ENCODE results near the gene RFC3. TPM values are rescaled to one million over a fixed set of nuclear protein-coding genes. Genes with fewer than 3 reads are reported as not detected.

Gene RFC3
- total and polyA plus RNA-seq, 2 of the 13 experiments (the other 11 are each of a cell fraction or from before 2014, with no cell fraction given): 16.0 to 55.7 TPM

DNA sequence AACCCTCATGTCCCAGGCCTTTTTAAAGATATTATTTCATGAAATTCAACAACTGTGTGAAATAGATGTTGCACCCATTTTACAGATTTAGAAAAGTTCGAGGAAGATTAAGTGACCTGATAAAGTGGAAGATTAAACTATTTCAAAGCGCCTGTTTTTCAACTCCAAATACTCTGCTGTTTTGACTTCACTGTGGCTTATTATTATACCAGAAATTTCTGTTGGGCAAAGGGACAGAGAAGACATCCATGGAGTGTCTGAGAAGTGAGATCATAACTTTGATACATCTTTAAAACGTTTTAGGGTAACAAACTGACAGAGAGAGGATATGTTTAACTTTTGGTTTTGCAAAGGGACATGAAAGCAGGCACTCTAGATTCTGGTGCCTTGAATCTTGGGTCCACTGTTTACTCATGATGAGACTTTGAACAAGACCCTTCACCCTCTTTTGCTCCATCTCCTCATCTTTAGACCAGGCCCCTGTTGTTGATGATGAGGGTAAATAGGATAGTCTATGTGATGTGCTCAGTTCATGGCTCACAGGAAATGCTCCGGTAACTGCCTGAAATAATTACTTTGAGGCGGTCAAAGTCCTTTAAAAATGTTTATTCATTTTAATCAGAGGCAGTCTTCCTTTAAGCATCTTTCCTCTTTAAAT lies 55.4 kb downstream of the RFC3 start (continued):
- TF ChIP-seq, protein P1, sequence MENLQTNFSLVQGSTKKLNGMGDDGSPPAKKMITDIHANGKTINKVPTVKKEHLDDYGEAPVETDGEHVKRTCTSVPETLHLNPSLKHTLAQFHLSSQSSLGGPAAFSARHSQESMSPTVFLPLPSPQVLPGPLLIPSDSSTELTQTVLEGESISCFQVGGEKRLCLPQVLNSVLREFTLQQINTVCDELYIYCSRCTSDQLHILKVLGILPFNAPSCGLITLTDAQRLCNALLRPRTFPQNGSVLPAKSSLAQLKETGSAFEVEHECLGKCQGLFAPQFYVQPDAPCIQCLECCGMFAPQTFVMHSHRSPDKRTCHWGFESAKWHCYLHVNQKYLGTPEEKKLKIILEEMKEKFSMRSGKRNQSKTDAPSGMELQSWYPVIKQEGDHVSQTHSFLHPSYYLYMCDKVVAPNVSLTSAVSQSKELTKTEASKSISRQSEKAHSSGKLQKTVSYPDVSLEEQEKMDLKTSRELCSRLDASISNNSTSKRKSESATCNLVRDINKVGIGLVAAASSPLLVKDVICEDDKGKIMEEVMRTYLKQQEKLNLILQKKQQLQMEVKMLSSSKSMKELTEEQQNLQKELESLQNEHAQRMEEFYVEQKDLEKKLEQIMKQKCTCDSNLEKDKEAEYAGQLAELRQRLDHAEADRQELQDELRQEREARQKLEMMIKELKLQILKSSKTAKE (CRISPR knock-in tag; IDR thresholded peaks at IDR 0.05; ENCODE audit: borderline replicate concordance): peak; percentile 62; the same call in 1 of the 2 replicates
- TF ChIP-seq XRCC5 (optimal IDR thresholded peaks at IDR 0.05; ENCODE audit: low read length) (no peak), ZNF792 (CRISPR knock-in tag; IDR thresholded peaks at IDR 0.05) (no peak), MAF1 (CRISPR knock-in tag; IDR thresholded peaks at IDR 0.05; ENCODE audit: borderline replicate concordance) (no peak), ZNF780A (CRISPR knock-in tag; IDR thresholded peaks at IDR 0.05) (no peak), RBM39 (IDR thresholded peaks at IDR 0.05; ENCODE audit: low read depth, low read length, poor library complexity, severe bottlenecking) (no peak), FOXO1 (CRISPR knock-in tag; IDR thresholded peaks at IDR 0.05) (peak; percentile 88; the same call in 1 of the 2 replicates), RFX5 (IDR thresholded peaks at IDR 0.05; ENCODE audit: low read depth, low read length) (no peak), ZNF556 (CRISPR knock-in tag; IDR thresholded peaks at IDR 0.05; ENCODE audit: borderline replicate concordance) (no peak), ZNF549 (CRISPR knock-in tag; IDR thresholded peaks at IDR 0.05) (no peak), ZSCAN25 (CRISPR knock-in tag; IDR thresholded peaks at IDR 0.05) (no peak), ZNF331 (CRISPR knock-in tag; IDR thresholded peaks at IDR 0.05) (0 out of 2 replicates have a peak, but pooled peaks have one; percentile 51)
- TF ChIP-seq, protein P2, sequence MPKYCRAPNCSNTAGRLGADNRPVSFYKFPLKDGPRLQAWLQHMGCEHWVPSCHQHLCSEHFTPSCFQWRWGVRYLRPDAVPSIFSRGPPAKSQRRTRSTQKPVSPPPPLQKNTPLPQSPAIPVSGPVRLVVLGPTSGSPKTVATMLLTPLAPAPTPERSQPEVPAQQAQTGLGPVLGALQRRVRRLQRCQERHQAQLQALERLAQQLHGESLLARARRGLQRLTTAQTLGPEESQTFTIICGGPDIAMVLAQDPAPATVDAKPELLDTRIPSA (CRISPR knock-in tag; IDR thresholded peaks at IDR 0.05; ENCODE audit: borderline replicate concordance): no peak
- TF ChIP-seq, protein P3, sequence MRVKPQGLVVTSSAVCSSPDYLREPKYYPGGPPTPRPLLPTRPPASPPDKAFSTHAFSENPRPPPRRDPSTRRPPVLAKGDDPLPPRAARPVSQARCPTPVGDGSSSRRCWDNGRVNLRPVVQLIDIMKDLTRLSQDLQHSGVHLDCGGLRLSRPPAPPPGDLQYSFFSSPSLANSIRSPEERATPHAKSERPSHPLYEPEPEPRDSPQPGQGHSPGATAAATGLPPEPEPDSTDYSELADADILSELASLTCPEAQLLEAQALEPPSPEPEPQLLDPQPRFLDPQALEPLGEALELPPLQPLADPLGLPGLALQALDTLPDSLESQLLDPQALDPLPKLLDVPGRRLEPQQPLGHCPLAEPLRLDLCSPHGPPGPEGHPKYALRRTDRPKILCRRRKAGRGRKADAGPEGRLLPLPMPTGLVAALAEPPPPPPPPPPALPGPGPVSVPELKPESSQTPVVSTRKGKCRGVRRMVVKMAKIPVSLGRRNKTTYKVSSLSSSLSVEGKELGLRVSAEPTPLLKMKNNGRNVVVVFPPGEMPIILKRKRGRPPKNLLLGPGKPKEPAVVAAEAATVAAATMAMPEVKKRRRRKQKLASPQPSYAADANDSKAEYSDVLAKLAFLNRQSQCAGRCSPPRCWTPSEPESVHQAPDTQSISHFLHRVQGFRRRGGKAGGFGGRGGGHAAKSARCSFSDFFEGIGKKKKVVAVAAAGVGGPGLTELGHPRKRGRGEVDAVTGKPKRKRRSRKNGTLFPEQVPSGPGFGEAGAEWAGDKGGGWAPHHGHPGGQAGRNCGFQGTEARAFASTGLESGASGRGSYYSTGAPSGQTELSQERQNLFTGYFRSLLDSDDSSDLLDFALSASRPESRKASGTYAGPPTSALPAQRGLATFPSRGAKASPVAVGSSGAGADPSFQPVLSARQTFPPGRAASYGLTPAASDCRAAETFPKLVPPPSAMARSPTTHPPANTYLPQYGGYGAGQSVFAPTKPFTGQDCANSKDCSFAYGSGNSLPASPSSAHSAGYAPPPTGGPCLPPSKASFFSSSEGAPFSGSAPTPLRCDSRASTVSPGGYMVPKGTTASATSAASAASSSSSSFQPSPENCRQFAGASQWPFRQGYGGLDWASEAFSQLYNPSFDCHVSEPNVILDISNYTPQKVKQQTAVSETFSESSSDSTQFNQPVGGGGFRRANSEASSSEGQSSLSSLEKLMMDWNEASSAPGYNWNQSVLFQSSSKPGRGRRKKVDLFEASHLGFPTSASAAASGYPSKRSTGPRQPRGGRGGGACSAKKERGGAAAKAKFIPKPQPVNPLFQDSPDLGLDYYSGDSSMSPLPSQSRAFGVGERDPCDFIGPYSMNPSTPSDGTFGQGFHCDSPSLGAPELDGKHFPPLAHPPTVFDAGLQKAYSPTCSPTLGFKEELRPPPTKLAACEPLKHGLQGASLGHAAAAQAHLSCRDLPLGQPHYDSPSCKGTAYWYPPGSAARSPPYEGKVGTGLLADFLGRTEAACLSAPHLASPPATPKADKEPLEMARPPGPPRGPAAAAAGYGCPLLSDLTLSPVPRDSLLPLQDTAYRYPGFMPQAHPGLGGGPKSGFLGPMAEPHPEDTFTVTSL (CRISPR knock-in tag; IDR thresholded peaks at IDR 0.05; ENCODE audit: borderline replicate concordance): peak; percentile 81; the same call in 1 of the 2 replicates
- TF ChIP-seq, protein P4, sequence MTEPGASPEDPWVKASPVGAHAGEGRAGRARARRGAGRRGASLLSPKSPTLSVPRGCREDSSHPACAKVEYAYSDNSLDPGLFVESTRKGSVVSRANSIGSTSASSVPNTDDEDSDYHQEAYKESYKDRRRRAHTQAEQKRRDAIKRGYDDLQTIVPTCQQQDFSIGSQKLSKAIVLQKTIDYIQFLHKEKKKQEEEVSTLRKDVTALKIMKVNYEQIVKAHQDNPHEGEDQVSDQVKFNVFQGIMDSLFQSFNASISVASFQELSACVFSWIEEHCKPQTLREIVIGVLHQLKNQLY (CRISPR knock-in tag; IDR thresholded peaks at IDR 0.05): peak; percentile 66; the same call in 1 of the 2 replicates
- TF ChIP-seq, protein P5, sequence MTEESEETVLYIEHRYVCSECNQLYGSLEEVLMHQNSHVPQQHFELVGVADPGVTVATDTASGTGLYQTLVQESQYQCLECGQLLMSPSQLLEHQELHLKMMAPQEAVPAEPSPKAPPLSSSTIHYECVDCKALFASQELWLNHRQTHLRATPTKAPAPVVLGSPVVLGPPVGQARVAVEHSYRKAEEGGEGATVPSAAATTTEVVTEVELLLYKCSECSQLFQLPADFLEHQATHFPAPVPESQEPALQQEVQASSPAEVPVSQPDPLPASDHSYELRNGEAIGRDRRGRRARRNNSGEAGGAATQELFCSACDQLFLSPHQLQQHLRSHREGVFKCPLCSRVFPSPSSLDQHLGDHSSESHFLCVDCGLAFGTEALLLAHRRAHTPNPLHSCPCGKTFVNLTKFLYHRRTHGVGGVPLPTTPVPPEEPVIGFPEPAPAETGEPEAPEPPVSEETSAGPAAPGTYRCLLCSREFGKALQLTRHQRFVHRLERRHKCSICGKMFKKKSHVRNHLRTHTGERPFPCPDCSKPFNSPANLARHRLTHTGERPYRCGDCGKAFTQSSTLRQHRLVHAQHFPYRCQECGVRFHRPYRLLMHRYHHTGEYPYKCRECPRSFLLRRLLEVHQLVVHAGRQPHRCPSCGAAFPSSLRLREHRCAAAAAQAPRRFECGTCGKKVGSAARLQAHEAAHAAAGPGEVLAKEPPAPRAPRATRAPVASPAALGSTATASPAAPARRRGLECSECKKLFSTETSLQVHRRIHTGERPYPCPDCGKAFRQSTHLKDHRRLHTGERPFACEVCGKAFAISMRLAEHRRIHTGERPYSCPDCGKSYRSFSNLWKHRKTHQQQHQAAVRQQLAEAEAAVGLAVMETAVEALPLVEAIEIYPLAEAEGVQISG (CRISPR knock-in tag; IDR thresholded peaks at IDR 0.05): no peak
